Naive thymus-derived CD4-positive, alpha-beta T cell (primary cell): ENCODE measurements around the gene ALKBH3. TPM values are rescaled to one million over a fixed set of nuclear protein-coding genes. Genes with fewer than 3 reads are reported as not detected.
A peak's percentile ranks its signal among the peaks of the same experiment; 100 is the strongest.

Source experiments
- ATAC-seq: fragments of 150-1000 bp; cut with Tn5 transposase; 2 replicates; pipeline ENCODE4 v1.10.0; 2021; ENCODE audit warnings: mild to moderate bottlenecking, moderate library complexity
- CTCF ChIA-PET: fragments of 350-600 bp; sonication (Branson Sonifier 250); formaldehyde crosslinking; loops from one replicate; lab custom pipeline; 2021; ENCODE audit warnings: antibody characterized with exemption; lab: Charles Lee
- POLR2A ChIA-PET: fragments of 350-600 bp; sonication (Branson Sonifier 250); formaldehyde crosslinking; loops from one replicate; lab custom pipeline; 2021; ENCODE audit warnings: antibody characterized with exemption, inconsistent platforms; lab: Charles Lee
- DNase-seq, 9 donors: peaks; one replicate each; pipeline versions ENCODE4 v3.0.0 to v3.0.0-alpha.2; 2020 to 2022; ENCODE audit warnings: mixed read lengths in 1 of 9
- H3K27ac ChIP-seq: one replicate; pipeline ENCODE4 v1.7.0; 2013; ENCODE audit warnings: mild to moderate bottlenecking, low read depth, low read length, moderate library complexity
- H3K27me3 ChIP-seq, 2 donors: one replicate each; pipeline ENCODE4 v1.7.0; 2013; ENCODE audit warnings: low read length in 2 of 2, mild to moderate bottlenecking in 2 of 2, moderate library complexity in 2 of 2; ENCODE audit not compliant: control insufficient read depth in 2 of 2, insufficient read depth in 2 of 2
- H3K36me3 ChIP-seq, 3 experiments: 1 replicate in 2 of 3; 2 replicates in 1 of 3; pipeline ENCODE4 v1.7.0; 2013; ENCODE audit warnings: low read length in 3 of 3, mild to moderate bottlenecking in 3 of 3, moderate library complexity in 1 of 3; ENCODE audit not compliant: insufficient read depth in 3 of 3, control insufficient read depth in 2 of 3
- H3K4me1 ChIP-seq, 2 donors: one replicate each; pipeline ENCODE4 v1.7.0; 2013; ENCODE audit warnings: low read length in 2 of 2, mild to moderate bottlenecking in 2 of 2, moderate library complexity in 1 of 2; ENCODE audit not compliant: control insufficient read depth in 2 of 2, insufficient read depth in 2 of 2
- H3K4me3 ChIP-seq: 2 replicates; pipeline ENCODE4 v1.7.0; 2013; ENCODE audit warnings: mild to moderate bottlenecking, low read length
- H3K9me3 ChIP-seq, 3 experiments: 1 replicate in 2 of 3; 2 replicates in 1 of 3; pipeline ENCODE4 v1.7.0; 2013; ENCODE audit warnings: low read length in 3 of 3; ENCODE audit not compliant: control insufficient read depth in 2 of 3
- H3K27ac Mint-ChIP-seq, 9 donors: one replicate each; pipeline ENCODE4 v1.8.0; 2020 to 2022; ENCODE audit warnings: mixed read lengths in 9 of 9, mild to moderate bottlenecking in 8 of 9, moderate library complexity in 5 of 9, inconsistent platforms in 2 of 9
- H3K27me3 Mint-ChIP-seq, 5 donors: one replicate each; pipeline ENCODE4 v1.8.0; 2021 to 2022; ENCODE audit warnings: mixed read lengths in 5 of 5, mild to moderate bottlenecking in 1 of 5
- H3K36me3 Mint-ChIP-seq, 5 donors: one replicate each; pipeline ENCODE4 v1.8.0; 2020 to 2022; ENCODE audit warnings: mixed read lengths in 5 of 5, mild to moderate bottlenecking in 3 of 5, inconsistent platforms in 1 of 5
- H3K4me1 Mint-ChIP-seq, 7 donors: one replicate each; pipeline ENCODE4 v1.8.0; 2020 to 2022; ENCODE audit warnings: mixed read lengths in 7 of 7, mild to moderate bottlenecking in 3 of 7, inconsistent platforms in 1 of 7
- H3K4me3 Mint-ChIP-seq, 10 donors: one replicate each; pipeline ENCODE4 v1.8.0; 2020 to 2022; ENCODE audit warnings: mild to moderate bottlenecking in 10 of 10, mixed read lengths in 10 of 10, moderate library complexity in 6 of 10, inconsistent platforms in 2 of 10
- H3K9me3 Mint-ChIP-seq, 11 donors: one replicate each; pipeline ENCODE4 v1.8.0; 2020 to 2022; ENCODE audit warnings: mixed read lengths in 11 of 11, mild to moderate bottlenecking in 4 of 11, inconsistent platforms in 1 of 11, moderate library complexity in 1 of 11
- intact Hi-C, 2 donors: fragments of 100-400 bp; cut with micrococcal nuclease; formaldehyde crosslinking; loops; one replicate each; pipeline ENCODE4 v1.15.1; 2023
- polyA plus RNA-seq, 2 donors: library from polyadenylated mRNA; unstranded; fragments of 300-500 nt; fragmentation: Illumina TruSeq; gene quantifications; one replicate each; pipeline ENCODE4 v1.2.3, GENCODE V29; 2021
- total RNA-seq, 6 experiments: library from RNA in 5 of 6; stranded (reverse) in 5 of 6; gene quantifications; 1 replicate in 5 of 6; 2 replicates in 1 of 6; pipeline ENCODE4 v1.2.3 and lab custom pipeline; 2021 to 2026

ALKBH3 gene
- total and polyA plus RNA-seq, 7 experiments from 2014 or later = 28.9 to 43.2 (median 30.4) TPM

GRCh38 chr11:43922295-43922648 is 41.6 kb downstream of the ALKBH3 start:
- Histone ChIP-seq H3K4me3 (no peak overlapping the region), H3K27me3 (no peaks in the 10 kb centered on the region), H3K27ac (no peak overlapping the region), H3K36me3 (peaks cover 0 to 54% (median 12%) of the 10 kb centered on the region in 3 experiments), H3K4me1 (no peaks in the 10 kb centered on the region), H3K9me3 (no peaks in the 10 kb centered on the region)
- H3K36me3 Mint-ChIP-seq = peaks cover 11 to 43% (median 13%) of the 10 kb centered on the region in 5 donors
- peaks cover 0 to 13% (median 0%) of the 10 kb centered on the region in 7 donors for H3K4me1 Mint-ChIP-seq
- ATAC-seq (no peak), DNase-seq (no peak)
- no peaks in the 10 kb centered on the region for H3K9me3 Mint-ChIP-seq
- ChIA-PET POLR2A (no interaction called here), CTCF (no interaction called here)
- no peak overlapping the region for H3K27ac Mint-ChIP-seq
- H3K4me3 Mint-ChIP-seq = no peak overlapping the region
- no peaks in the 10 kb centered on the region for H3K27me3 Mint-ChIP-seq
- intact Hi-C loops = no loop called here

DNA sequence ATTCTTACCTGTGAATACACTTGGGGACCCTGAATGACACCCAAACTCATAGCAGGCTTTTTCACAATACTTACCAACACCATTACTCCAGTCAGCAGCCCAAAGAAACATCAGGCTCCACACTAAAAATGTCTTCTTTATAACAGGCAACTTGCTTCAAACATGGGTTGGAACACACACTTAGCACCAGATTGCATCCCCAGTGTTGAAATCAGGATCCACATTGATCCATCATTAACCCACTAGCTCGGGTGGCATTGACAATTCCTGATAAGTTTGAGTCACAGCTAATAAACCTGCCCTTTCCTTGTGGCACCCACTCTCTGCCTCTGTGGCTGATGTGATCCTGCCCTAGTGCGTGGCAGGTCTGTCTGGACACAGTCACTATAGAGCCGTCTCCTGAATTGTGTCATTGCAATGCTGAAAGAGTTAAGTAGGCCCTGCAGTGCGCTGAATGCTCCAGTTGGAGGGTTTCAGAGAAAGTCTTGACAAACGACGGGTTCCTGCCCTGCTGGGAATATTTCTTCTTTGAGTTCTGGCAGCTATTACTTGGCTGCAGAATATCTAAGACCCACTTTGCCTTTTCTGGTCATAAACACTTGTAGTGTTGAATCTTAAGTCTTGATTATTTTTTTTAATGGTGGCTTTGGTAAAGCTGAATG is 42.2 kb downstream of the ALKBH3 start:
- H3K27ac ChIP-seq = no peak overlapping the region
- ATAC-seq (no peak), DNase-seq (no peak)
- Mint-ChIP-seq H3K36me3 (peaks cover 11 to 40% (median 13%) of the 10 kb centered on the region in 5 donors), H3K4me1 (peaks cover 0 to 13% (median 0%) of the 10 kb centered on the region in 7 donors), H3K9me3 (no peaks in the 10 kb centered on the region), H3K27ac (peak overlapping the region in 1 of 9 donors; percentile 4), H3K4me3 (no peak overlapping the region), H3K27me3 (no peaks in the 10 kb centered on the region)
- H3K4me1 ChIP-seq = no peaks in the 10 kb centered on the region
- no peaks in the 10 kb centered on the region for H3K9me3 ChIP-seq
- intact Hi-C loops = no loop called here
- ChIA-PET CTCF (no interaction called here), POLR2A (no interaction called here)
- H3K27me3 ChIP-seq = no peaks in the 10 kb centered on the region
- no peak overlapping the region for H3K4me3 ChIP-seq
- H3K36me3 ChIP-seq = peaks cover 0 to 49% (median 11%) of the 10 kb centered on the region in 3 experiments

DNA sequence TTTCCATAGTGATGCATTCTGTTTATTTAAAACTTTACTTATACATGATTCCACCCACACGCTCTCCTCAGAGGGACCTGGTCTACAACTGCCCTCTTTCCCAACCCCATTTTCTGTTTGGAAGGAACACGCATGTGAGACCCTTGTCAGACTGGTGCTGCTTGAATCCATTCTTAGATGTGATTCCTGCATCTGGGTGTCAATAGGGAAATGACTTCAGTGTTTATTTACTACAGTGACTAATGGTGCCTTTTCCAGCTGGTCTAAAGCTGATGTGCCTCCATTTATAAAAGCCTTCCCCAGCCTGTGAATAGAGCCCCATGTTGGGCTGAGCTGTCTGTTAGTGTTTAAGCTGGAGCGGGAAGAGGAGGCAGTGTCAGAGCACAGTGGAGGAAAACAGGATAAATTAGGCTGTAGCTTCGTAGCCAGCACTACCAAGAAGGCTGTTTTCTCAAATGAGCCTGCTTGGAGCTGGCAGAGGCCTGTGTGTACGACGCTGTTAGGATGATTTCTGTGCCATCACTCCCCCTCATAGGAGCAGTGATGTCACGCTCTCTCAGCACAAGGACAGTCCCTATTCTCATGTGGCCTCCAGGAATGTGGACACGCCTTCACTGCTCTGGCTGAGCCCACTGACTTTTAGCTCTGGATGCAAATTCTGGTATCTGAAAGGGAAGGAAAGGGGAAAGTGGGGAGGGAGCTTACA is 42.9 kb downstream of the ALKBH3 start:
- Mint-ChIP-seq H3K4me3 (no peak overlapping the region), H3K27ac (peak overlapping the region in 1 of 9 donors; percentile 31), H3K36me3 (peaks cover 8 to 37% (median 13%) of the 10 kb centered on the region in 5 donors), H3K9me3 (no peaks in the 10 kb centered on the region), H3K27me3 (no peaks in the 10 kb centered on the region), H3K4me1 (peaks cover 0 to 13% (median 0%) of the 10 kb centered on the region in 7 donors)
- H3K27ac ChIP-seq = no peak overlapping the region
- no peaks in the 10 kb centered on the region for H3K27me3 ChIP-seq
- H3K4me3 ChIP-seq = no peak overlapping the region
- ATAC-seq (no peak), DNase-seq (no peak)
- intact Hi-C loops = no loop called here
- H3K4me1 ChIP-seq = no peaks in the 10 kb centered on the region
- CTCF ChIA-PET = no interaction called here
- no peaks in the 10 kb centered on the region for H3K9me3 ChIP-seq
- POLR2A ChIA-PET = no interaction called here
- peaks cover 0 to 42% (median 8%) of the 10 kb centered on the region in 3 experiments for H3K36me3 ChIP-seq

GRCh38 chr11:43924112-43924855 is 43.7 kb downstream of the ALKBH3 start:
- Histone ChIP-seq H3K27me3 (no peaks in the 10 kb centered on the region), H3K4me3 (no peak overlapping the region), H3K4me1 (no peaks in the 10 kb centered on the region), H3K36me3 (peaks cover 0 to 36% (median 8%) of the 10 kb centered on the region in 3 experiments), H3K9me3 (no peaks in the 10 kb centered on the region), H3K27ac (no peak overlapping the region)
- no peak for DNase-seq
- H3K4me3 Mint-ChIP-seq = no peak overlapping the region
- H3K4me1 Mint-ChIP-seq = peaks cover 0 to 13% (median 0%) of the 10 kb centered on the region in 7 donors
- CTCF ChIA-PET = no interaction called here
- intact Hi-C loops = no loop called here
- POLR2A ChIA-PET = no interaction called here
- ATAC-seq = no peak
- H3K27ac Mint-ChIP-seq = no peak overlapping the region
- H3K36me3 Mint-ChIP-seq = peaks cover 3 to 36% (median 9%) of the 10 kb centered on the region in 5 donors
- H3K27me3 Mint-ChIP-seq = no peaks in the 10 kb centered on the region
- no peaks in the 10 kb centered on the region for H3K9me3 Mint-ChIP-seq

DNA sequence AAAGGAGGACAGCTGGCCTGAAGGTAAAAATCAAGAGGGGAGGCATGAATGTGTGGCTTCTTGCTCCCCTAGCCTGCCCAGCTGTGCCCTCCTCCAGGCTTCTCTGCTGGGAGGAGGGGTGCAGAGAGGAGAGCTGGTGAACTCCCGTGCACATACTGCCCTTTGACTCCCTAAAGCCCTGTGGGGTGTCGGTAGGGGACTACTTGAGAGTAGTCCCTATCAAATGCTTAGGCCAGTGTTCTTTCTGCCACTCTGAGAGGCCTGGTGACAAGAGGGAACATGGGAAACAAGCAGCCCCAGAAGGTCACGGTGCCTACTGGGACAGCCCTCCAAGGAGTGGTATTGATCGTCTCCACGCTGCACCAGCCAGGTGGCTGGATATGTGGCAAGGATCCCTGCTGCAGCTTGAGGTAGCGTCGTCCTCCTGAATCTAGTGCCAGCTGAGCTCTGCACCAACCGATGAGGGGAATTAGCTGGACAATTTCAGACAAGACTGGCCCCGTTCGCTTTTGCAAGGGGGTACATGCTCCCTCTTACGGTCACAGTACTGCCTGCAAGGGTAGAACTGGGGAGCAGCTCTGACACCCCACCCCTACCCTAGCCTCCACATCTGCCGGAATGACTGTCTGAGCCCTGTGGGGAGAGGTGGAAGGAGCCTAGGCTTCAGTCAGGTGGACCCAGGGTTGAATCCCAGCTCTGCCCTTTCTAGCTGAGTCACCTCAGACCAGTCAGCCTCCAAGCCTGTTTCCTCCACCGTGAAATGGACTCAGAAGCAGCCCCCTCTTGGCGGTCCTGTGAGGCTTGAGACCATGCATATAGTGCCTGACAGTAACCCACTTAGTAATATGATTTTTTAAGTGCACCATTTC is 44.7 kb downstream of the ALKBH3 start:
- Histone ChIP-seq H3K27me3 (no peaks in the 10 kb centered on the region), H3K4me3 (no peak overlapping the region), H3K4me1 (no peaks in the 10 kb centered on the region), H3K27ac (no peak overlapping the region), H3K9me3 (no peaks in the 10 kb centered on the region), H3K36me3 (peaks cover 0 to 26% (median 6%) of the 10 kb centered on the region in 3 experiments)
- H3K36me3 Mint-ChIP-seq = peaks cover 0 to 33% (median 5%) of the 10 kb centered on the region in 5 donors
- intact Hi-C loops = no loop called here
- POLR2A ChIA-PET = no interaction called here
- H3K27ac Mint-ChIP-seq = no peak overlapping the region
- H3K4me3 Mint-ChIP-seq = no peak overlapping the region
- CTCF ChIA-PET = no interaction called here
- H3K9me3 Mint-ChIP-seq = no peaks in the 10 kb centered on the region
- DNase-seq (no peak), ATAC-seq (no peak)
- H3K4me1 Mint-ChIP-seq = peaks cover 0 to 13% (median 2%) of the 10 kb centered on the region in 7 donors
- no peaks in the 10 kb centered on the region for H3K27me3 Mint-ChIP-seq

DNA sequence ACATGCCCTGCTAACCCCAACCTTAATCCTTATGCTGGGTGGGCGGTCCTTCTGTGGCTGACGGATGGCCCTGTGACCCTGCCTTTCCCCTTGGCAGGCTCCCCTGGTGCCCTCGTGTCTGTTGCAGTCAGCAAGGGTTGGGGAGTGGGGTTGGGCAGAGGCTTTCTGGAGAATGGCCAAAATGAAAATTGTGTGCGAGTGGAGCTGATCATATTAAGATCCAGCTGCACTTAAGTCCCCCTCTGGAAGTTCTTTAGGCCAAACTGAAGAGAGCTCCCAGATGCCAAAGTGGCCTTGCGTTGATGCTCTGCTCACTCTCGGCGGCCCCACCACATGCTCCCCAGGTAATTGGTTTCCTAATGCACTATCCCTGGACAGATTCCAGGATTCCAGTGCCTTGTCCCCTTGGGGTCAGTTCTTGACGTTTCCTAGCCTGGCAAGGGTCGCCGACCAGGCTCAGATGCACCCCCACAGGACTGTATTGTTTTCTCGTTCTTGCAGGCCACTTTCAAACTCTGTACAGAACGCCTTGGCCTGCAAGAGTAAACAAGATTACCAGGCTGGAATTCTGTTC is 45.4 kb downstream of the ALKBH3 start:
- Mint-ChIP-seq H3K36me3 (peaks cover 0 to 27% (median 2%) of the 10 kb centered on the region in 5 donors), H3K27ac (no peak overlapping the region), H3K4me1 (peaks cover 0 to 12% (median 6%) of the 10 kb centered on the region in 7 donors), H3K9me3 (no peaks in the 10 kb centered on the region), H3K4me3 (no peak overlapping the region), H3K27me3 (no peaks in the 10 kb centered on the region)
- ChIA-PET CTCF (no interaction called here), POLR2A (no interaction called here)
- no peaks in the 10 kb centered on the region for H3K9me3 ChIP-seq
- H3K36me3 ChIP-seq = peaks cover 0 to 19% (median 0%) of the 10 kb centered on the region in 3 experiments
- DNase-seq (no peak), ATAC-seq (no peak)
- intact Hi-C loops = no loop called here
- no peaks in the 10 kb centered on the region for H3K27me3 ChIP-seq
- no peak overlapping the region for H3K4me3 ChIP-seq
- H3K27ac ChIP-seq = no peak overlapping the region
- H3K4me1 ChIP-seq = no peaks in the 10 kb centered on the region
